Ovary (tissue), 9 donors: Measurements from ENCODE around the gene GRHPR. TPM values are rescaled to one million over a fixed set of nuclear protein-coding genes. Genes with fewer than 3 reads are reported as not detected.
"Not testable (repeated sequence)": the region's sequence is repeated elsewhere in the genome, so short reads cannot be mapped to it uniquely, and the experiment has no call there.

Source experiments
- DNase-seq, 5 donors: peaks; one replicate each; pipeline ENCODE4 v3.0.0-alpha.2; 2019 to 2020
- H3K27ac ChIP-seq, 2 donors: fragments of 200-600 bp; one replicate each; pipeline versions ENCODE4 v1.5.1 to v1.8.0; 2019 to 2022
- H3K27me3 ChIP-seq: fragments of 200-600 bp; one replicate; pipeline ENCODE4 v1.8.0; 2022
- H3K36me3 ChIP-seq: fragments of 200-600 bp; sonication (generic); one replicate; pipeline ENCODE4 v1.5.1; 2019
- H3K4me1 ChIP-seq: one replicate; pipeline ENCODE4 v1.8.1; 2013; ENCODE audit warnings: mild to moderate bottlenecking, moderate library complexity; ENCODE audit not compliant: insufficient read depth
- H3K4me3 ChIP-seq: fragments of 200-600 bp; sonication (generic); one replicate; pipeline ENCODE4 v1.5.1; 2017
- H3K9me3 ChIP-seq, 2 donors: fragments of 200-600 bp in 1 of 2; sonication (generic) in 1 of 2; one replicate each; pipeline versions ENCODE4 v1.5.1 to v1.8.1; 2013 to 2019; ENCODE audit warnings: mild to moderate bottlenecking in 1 of 2, moderate library complexity in 1 of 2
- EP300 ChIP-seq: sonication (generic); formaldehyde crosslinking; IDR thresholded peaks from one replicate; pipeline ENCODE4 v1.6.1; 2017; ENCODE audit warnings: antibody characterized with exemption
- POLR2A ChIP-seq: fragments of 450-650 bp; IDR thresholded peaks from one replicate; pipeline ENCODE4 v1.6.1; 2017; ENCODE audit warnings: antibody characterized with exemption, mild to moderate bottlenecking, moderate library complexity
- WGBS, 3 donors: extraction: QIAGEN DNeasy Blood & Tissue Kit in 1 of 3; methylation state at CpG; one replicate each; pipeline versions ENCODE4 v1.1.5 to v1.1.7; 2013 to 2017; 5-methylcytosine and 5-hydroxymethylcytosine counted together
- intact Hi-C, 4 donors: fragments of 100-400 bp; cut with DNase I; formaldehyde crosslinking; loops; one replicate each; pipeline versions ENCODE4 v1.11.0 to v1.15.1; 2022 to 2023
- polyA plus RNA-seq, 2 donors: library from polyadenylated mRNA; stranded (reverse); fragments of 200-250 nt in 1 of 2; fragments of 350-450 nt in 1 of 2; fragmentation: Illumina TruSeq in 1 of 2; extraction: RNeasy Lipid Tissue Mini Kit (QIAGEN cat#74804) in 1 of 2; gene quantifications; one replicate each; pipeline ENCODE4 v1.2.3, GENCODE V29; 2013 to 2014
- total RNA-seq, 7 donors: library from RNA; depleted of rRNA in 2 of 7; stranded (reverse); fragments of >200 nt in 2 of 7; fragmentation: NEBNext Ultra II Directional in 3 of 7; extraction: Animal tissue kit (Norgen Biotek cat#: 25700) in 3 of 7; gene quantifications; one replicate each; pipeline versions ENCODE4 v1.1.0 to v1.2.4, GENCODE V29; 2016 to 2023
- TF ChIP-seq, protein P1 (sequence below), 3 donors: fragments of 450-650 bp in 2 of 3; fragments of 200-600 bp in 1 of 3; IDR thresholded peaks; one replicate each; pipeline versions ENCODE4 v1.5.1 to v1.8.0; 2016 to 2022; ENCODE audit warnings: antibody characterized with exemption in 3 of 3, mild to moderate bottlenecking in 1 of 3
- donor health status: DM: no; HTN: no; CAD: no; lungs with moderate emphysema.
- donor health status: DM: no; HTN: no; CAD: no.
- donor health status: Bipolar disorder and iron deficiency.
- donor health status: DM: yes; HTN: yes; CAD: no.
- donor health status: DM: no; HTN: no; CAD: no.
- donor health status: DM: yes; HTN: yes; CAD: no.

GRHPR gene
- total and polyA plus RNA-seq, 9 donors = 87.5 to 138 (median 93.2) TPM

DNA sequence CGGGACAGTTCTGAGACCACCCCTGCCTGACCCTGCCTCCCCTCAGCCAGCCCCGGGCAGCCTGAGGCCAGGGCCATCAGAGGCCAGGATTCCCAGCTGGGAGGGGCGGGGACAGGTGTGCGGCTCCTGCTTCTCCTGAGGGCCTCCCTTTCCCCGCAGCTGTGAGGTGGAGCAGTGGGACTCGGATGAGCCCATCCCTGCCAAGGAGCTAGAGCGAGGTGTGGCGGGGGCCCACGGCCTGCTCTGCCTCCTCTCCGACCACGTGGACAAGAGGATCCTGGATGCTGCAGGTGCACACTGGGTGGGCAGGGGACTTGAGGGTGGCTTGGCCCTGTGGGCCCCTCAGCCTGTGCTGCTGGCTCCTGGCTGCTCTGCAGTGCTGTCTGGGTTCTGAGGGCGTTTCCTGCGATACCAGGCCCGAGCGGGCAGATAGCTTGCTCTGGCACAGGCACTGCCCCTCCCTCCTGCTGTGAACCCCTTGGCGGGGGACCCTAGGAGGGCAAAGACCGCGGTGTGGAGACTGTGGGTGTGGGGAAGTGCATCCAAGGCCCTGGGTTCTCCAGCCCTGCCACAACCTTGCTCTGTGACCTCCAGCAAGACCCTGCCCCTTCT, 2.3 kb downstream of the GRHPR start:
- intact Hi-C loops = loop anchor here in 1 of 4 donors (5.0 kb wide), 1 partner anchor 38 kb away; no protein-coding TSS in a partner anchor
- Histone ChIP-seq H3K27ac (peak overlapping the region in 1 of 2 donors; percentile 14), H3K4me3 (no peak overlapping the region), H3K4me1 (peaks cover 24% of the 10 kb centered on the region), H3K27me3 (no peaks in the 10 kb centered on the region), H3K36me3 (no peaks in the 10 kb centered on the region), H3K9me3 (no peaks in the 10 kb centered on the region)
- DNase-seq = peak in 2 of 5 donors; percentile 20 to 37
- WGBS, 3 donors = 38 to 68% (median 41%) methylated on average over 15 to 18 of the region's 18 CpGs
- TF ChIP-seq EP300 (no peak), POLR2A (no peak)
- TF ChIP-seq, protein P1, sequence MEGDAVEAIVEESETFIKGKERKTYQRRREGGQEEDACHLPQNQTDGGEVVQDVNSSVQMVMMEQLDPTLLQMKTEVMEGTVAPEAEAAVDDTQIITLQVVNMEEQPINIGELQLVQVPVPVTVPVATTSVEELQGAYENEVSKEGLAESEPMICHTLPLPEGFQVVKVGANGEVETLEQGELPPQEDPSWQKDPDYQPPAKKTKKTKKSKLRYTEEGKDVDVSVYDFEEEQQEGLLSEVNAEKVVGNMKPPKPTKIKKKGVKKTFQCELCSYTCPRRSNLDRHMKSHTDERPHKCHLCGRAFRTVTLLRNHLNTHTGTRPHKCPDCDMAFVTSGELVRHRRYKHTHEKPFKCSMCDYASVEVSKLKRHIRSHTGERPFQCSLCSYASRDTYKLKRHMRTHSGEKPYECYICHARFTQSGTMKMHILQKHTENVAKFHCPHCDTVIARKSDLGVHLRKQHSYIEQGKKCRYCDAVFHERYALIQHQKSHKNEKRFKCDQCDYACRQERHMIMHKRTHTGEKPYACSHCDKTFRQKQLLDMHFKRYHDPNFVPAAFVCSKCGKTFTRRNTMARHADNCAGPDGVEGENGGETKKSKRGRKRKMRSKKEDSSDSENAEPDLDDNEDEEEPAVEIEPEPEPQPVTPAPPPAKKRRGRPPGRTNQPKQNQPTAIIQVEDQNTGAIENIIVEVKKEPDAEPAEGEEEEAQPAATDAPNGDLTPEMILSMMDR (IDR thresholded peaks at IDR 0.05) = no peak

DNA sequence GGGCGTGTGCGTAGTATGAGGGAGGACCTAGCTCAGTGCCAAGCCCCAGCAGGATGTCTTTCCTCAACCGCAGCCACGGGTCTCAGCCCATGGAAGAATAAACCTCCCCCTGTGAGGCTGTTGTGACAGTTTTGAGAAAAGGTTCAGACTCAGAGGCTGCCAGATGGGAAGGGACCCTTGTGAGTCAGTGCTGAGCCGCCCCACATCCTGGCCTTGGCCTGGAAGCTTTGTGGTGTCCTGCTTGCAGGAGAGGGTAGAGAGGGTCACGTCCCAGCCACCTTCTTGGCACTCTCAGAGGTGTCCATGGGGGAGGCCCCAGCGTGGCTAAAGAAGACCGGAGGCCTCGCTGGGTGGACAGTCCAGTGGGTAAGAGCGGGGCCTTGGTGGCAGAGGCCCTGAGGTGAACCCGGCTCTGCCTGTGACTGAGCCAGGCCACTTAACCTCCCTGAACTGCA, 2.8 kb downstream of the GRHPR start:
- H3K4me1 ChIP-seq = peaks cover 24% of the 10 kb centered on the region
- TF ChIP-seq, protein P1 (IDR thresholded peaks at IDR 0.05) = no peak
- no peak for TF ChIP-seq EP300
- no peak for TF ChIP-seq POLR2A
- H3K27me3 ChIP-seq = no peaks in the 10 kb centered on the region
- WGBS, 3 donors = 30 to 46% (median 30%) methylated on average over 10 to 11 of the region's 11 CpGs
- intact Hi-C loops = loop anchor here in 1 of 4 donors (5.0 kb wide), 1 partner anchor 37 kb away; no protein-coding TSS in a partner anchor
- DNase-seq = peak in 4 of 5 donors; percentile 33 to 65 (median 55)
- H3K27ac ChIP-seq = peak overlapping the region in 1 of 2 donors; percentile 0
- no peaks in the 10 kb centered on the region for H3K36me3 ChIP-seq
- H3K9me3 ChIP-seq = no peaks in the 10 kb centered on the region
- H3K4me3 ChIP-seq = no peak overlapping the region

DNA sequence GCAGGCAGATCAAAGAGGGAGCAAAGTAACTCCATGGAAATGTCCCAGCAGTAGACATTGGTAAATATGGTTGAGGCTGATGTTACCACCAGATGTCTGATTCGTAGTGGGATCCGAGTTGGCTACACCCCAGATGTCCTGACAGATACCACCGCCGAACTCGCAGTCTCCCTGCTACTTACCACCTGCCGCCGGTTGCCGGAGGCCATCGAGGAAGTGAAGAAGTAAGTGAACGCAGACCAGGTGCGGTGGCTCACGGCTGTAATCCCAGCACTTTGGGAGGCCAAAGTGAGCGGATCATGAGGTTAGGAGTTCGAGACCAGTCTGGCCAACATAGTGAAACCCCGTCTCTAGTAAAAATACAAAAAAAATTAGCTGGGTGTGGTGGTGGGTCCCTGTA, 3.9 kb downstream of the GRHPR start:
- not testable (repeated sequence) for H3K9me3 ChIP-seq, DNase-seq, H3K4me3 ChIP-seq, H3K36me3 ChIP-seq, H3K27me3 ChIP-seq, H3K27ac ChIP-seq
- intact Hi-C loops = loop anchor here in 1 of 4 donors (5.0 kb wide), 1 partner anchor 36 kb away; no protein-coding TSS in a partner anchor
- peaks cover 24% of the 10 kb centered on the region for H3K4me1 ChIP-seq
- 86 to 94% (median 90%) methylated on average over 15 of the region's 15 CpGs for WGBS, 3 donors

DNA sequence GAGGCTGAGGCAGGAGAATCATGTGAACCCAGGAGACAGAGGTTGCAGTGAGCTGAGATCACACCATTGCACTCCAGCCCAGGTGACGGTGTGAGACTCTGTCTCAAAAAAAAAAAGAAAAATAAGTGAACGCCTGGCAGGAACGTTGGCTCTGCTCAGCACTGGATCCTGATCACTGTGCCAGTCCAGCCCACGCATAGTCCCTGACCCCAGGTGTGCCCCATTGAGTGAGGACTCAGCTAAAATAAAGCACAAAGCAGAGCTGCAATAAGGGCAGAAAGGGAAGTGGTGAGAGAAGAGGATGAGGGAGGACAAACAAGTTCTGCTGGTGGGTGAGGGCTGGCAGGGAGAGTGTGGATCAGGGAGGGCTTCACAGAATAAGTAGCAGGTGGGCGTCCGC, 4.3 kb downstream of the GRHPR start:
- intact Hi-C loops = loop anchor here in 1 of 4 donors (5.0 kb wide), 1 partner anchor 35 kb away; no protein-coding TSS in a partner anchor
- Histone ChIP-seq H3K27ac (no peak overlapping the region), H3K9me3 (no peaks in the 10 kb centered on the region), H3K4me3 (no peak overlapping the region), H3K27me3 (no peaks in the 10 kb centered on the region), H3K36me3 (no peaks in the 10 kb centered on the region), H3K4me1 (peaks cover 24% of the 10 kb centered on the region)
- TF ChIP-seq, protein P1 (IDR thresholded peaks at IDR 0.05) = no peak
- TF ChIP-seq EP300 = no peak
- TF ChIP-seq POLR2A = no peak
- WGBS, 3 donors = 83 to 88% (median 83%) methylated on average over 6 of the region's 6 CpGs
- DNase-seq = no peak

DNA sequence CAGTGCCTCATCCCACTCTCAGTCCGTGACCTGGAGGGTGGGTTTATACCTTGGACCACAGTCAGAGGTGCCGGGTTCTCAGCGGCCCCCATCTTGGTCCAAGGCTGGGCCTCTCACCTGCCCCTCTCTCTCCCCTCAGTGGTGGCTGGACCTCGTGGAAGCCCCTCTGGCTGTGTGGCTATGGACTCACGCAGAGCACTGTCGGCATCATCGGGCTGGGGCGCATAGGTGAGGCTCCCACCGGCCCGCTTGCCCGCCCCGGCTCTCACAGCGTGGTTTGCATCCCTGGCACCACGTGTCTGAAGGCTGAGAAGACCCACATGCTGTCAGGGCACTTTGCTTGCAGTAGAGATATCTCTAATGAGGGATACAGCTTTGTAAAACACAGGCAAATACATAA, 5.8 kb downstream of the GRHPR start:
- DNase-seq = no peak
- WGBS, 3 donors = 84 to 93% (median 87%) methylated on average over 14 of the region's 14 CpGs
- H3K27ac ChIP-seq = no peak overlapping the region
- no peaks in the 10 kb centered on the region for H3K9me3 ChIP-seq
- no peak overlapping the region for H3K4me3 ChIP-seq
- TF ChIP-seq EP300 (no peak), POLR2A (no peak)
- TF ChIP-seq, protein P1 (IDR thresholded peaks at IDR 0.05) = no peak
- H3K4me1 ChIP-seq = peaks cover 22% of the 10 kb centered on the region
- intact Hi-C loops = loop anchor here in 1 of 4 donors (5.0 kb wide), 1 partner anchor 34 kb away; no protein-coding TSS in a partner anchor
- no peaks in the 10 kb centered on the region for H3K36me3 ChIP-seq
- no peaks in the 10 kb centered on the region for H3K27me3 ChIP-seq
